ENCODE data around the gene MAPKAPK2.

GRCh38 chr1:206778031-206778430 lies 93.3 kb downstream of the MAPKAPK2 start:
- TF ChIP-seq SUZ12 (IDR thresholded peaks at IDR 0.05) (no peak), FOXK2 (IDR thresholded peaks at IDR 0.05) (no peak), BHLHE40 (IDR thresholded peaks at IDR 0.05; ENCODE audit: borderline replicate concordance) (no peak), CTBP1 (IDR thresholded peaks at IDR 0.05; ENCODE audit: borderline replicate concordance) (no peak), NFRKB (IDR thresholded peaks at IDR 0.05) (no peak), FOXM1 (IDR thresholded peaks at IDR 0.05; ENCODE audit: borderline replicate concordance) (no peak), ELF4 (IDR thresholded peaks at IDR 0.05) (no peak), HDGF (IDR thresholded peaks at IDR 0.05; ENCODE audit: borderline replicate concordance) (no peak)
